Fibroblast of skin of right quadriceps (primary cell): ENCODE data around the gene VPS26C.
"Not testable (repeated sequence)": the region's sequence is repeated elsewhere in the genome, so short reads cannot be mapped to it uniquely, and the experiment has no call there.

Experiments used
- DNase-seq: peaks from one replicate; pipeline ENCODE4 v3.0.0-alpha.2; 2013

Gene VPS26C

GRCh38 chr21:37227071-37228002 lies 39.8 kb downstream of the VPS26C start:
- no peak for DNase-seq

- DNase-seq: no peak
Measured at GRCh38 chr21:37226041-37226920, 40.9 kb downstream of the VPS26C start.

GRCh38 chr21:37224861-37225839 lies 42.0 kb downstream of the VPS26C start:
- no peak for DNase-seq

DNA sequence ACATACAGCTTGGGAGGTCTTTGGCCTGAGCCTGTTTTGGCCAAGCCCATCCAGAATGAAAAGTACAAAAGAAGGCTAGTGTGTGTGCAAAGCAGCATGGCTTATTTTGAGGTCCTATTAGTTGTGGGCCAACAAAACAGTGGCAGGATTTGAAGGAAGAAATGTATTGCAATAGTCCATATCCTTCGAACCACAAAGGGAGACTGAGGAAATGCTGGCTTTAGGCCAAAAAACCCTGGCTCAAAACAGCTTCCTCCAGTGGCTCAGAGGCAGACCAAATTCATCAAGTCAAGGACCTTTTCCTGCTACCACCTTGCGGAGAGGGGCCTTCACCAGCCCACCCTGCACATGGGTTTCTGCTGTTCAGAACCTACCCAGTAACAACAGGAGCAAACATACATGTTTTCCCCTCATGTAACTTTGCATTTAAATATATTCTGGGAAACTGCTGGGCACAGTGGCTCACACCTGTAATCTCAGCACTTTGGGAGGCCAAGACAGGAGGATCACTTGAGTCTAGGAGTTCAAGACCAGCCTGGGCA lies 43.3 kb downstream of the VPS26C start:
- no peak for DNase-seq

- not testable (repeated sequence) for DNase-seq
Measured at GRCh38 chr21:37222248-37222647, 44.9 kb downstream of the VPS26C start.

GRCh38 chr21:37220981-37221664 lies 46.0 kb downstream of the VPS26C start:
- DNase-seq: peak; percentile 89

GRCh38 chr21:37220433-37220980 lies 46.6 kb downstream of the VPS26C start:
- peak; percentile 51 for DNase-seq

GRCh38 chr21:37219761-37220432 lies 47.2 kb downstream of the VPS26C start:
- DNase-seq: no peak

- DNase-seq: no peak
Measured at GRCh38 chr21:37214952-37215351, 52.2 kb downstream of the VPS26C start.

DNA sequence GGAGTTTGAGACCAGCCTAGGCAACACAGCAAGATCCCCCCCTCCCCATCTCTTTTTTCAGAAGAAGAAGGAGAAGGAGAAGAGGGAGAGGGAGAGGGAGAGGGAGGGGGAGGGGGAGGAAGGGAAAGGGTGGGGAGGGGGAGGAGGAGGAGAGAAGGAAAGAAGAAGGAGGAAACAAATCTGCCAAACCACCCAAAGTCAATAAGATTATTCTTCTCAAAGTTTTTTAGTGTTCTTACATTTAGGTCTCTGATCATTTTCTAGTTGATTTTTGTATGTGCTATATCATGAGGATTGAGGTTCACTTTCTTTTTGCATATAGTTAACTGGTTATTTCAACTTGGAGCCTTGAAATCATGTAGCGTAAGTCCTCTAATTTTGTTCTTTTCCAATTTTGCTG lies 56.3 kb downstream of the VPS26C start:
- no peak for DNase-seq

- no peak for DNase-seq
Measured at GRCh38 chr21:37210130-37210529, 57.0 kb downstream of the VPS26C start.

GRCh38 chr21:37208741-37209225 lies 58.4 kb downstream of the VPS26C start:
- DNase-seq: no peak

DNA sequence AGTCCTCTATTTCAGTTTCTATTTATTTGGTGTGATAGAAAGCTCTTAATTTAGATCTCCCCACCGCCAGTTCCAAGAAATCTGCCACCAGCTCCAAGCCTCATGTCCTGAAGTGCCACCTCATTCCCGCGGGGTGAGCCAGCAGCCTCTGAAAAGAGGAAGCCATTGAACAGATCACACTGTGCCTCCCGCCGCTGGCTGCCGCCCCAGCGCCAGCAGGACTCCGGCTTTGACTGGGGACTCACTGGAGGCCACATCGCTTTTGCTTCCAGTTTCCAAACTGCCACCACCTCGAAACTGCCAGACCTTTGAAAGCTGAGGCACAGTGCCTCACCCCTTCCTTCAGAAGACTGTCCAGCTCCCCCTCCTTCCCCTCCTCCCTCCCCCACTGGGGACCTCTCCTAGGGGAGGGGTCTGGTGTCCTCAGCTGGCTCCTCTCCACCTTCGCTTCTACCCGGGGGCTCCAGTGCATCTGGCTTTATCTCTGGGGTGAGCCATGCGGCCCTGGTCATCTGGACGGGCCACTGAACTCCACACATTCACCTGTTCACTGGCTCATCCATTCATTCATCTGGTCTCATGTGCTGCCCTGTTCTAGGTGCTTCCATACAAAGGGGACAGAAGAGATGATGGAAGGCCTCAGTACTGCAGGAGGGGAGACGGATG lies 58.9 kb downstream of the VPS26C start:
- no peak for DNase-seq

DNA sequence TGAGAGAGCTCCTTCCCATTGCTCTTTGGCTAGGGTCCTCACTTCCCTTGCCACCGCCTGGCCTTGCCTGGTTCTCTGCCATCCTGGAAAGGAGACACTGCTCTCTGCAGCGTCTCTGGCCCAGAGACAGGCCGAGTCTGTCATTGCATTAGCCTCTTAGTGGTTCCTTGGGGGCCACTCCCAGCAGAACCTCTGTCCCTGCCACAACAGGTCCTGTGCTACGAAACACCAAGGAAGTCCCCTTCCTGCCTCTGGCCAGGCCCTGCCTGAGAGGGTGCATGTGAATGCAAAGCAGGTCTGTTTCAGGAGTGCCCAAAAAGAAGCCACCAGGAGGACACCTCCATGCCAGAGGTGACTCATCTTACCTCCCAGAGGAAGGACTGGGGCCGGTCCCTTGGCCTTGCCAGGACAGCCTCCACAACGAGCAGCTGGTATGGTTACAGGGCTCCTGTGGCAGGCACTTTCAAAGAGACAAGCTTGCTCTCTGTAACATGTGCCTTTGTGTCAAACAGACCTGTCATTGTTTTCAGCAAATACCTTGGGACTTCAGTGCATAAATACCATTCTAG lies 59.6 kb downstream of the VPS26C start:
- peak; percentile 23 for DNase-seq

- DNase-seq: no peak
Measured at GRCh38 chr21:37206496-37206895, 60.6 kb downstream of the VPS26C start.

- no peak for DNase-seq
Measured at GRCh38 chr21:37204580-37204979, 62.6 kb downstream of the VPS26C start.

- no peak for DNase-seq
Measured at GRCh38 chr21:37202221-37203110, 64.7 kb downstream of the VPS26C start.
